ENCODE results near the gene USP12.

GRCh38 chr13:27034678-27035111 is 136.9 kb downstream of the USP12 start:
- TF ChIP-seq CTCF (IDR thresholded peaks at IDR 0.05): no peak
- TF ChIP-seq POLR2A (IDR thresholded peaks at IDR 0.05): no peak

Measured in ovary (tissue), 3 donors.